Natural killer cell (primary cell): Measurements from ENCODE around the gene URGCP. TPM values are rescaled to one million over a fixed set of nuclear protein-coding genes. Genes with fewer than 3 reads are reported as not detected.

ENCODE experiments used
- ATAC-seq, 3 donors: fragments of 150-1000 bp in 2 of 3; fragments of 200-7000 bp in 1 of 3; cut with Tn5 transposase; 1 replicate in 1 of 3; 2 replicates in 2 of 3; pipeline ENCODE4 v1.10.0; 2021; ENCODE audit warnings: mild to moderate bottlenecking in 2 of 3, moderate library complexity in 2 of 3
- DNase-seq, 2 donors: peaks; one replicate each; pipeline versions ENCODE4 v3.0.0 to v3.0.0-alpha.2; 2013 to 2021; ENCODE audit warnings: mixed read lengths in 1 of 2
- H3K27ac ChIP-seq: one replicate; pipeline ENCODE4 v1.5.1; 2013; ENCODE audit warnings: mild to moderate bottlenecking, low read length
- H3K27me3 ChIP-seq: one replicate; pipeline ENCODE4 v1.6.1; 2013; ENCODE audit warnings: low read length; ENCODE audit not compliant: control insufficient read depth, insufficient read depth
- H3K36me3 ChIP-seq: one replicate; pipeline ENCODE4 v1.6.1; 2013; ENCODE audit warnings: low read length; ENCODE audit not compliant: control insufficient read depth, insufficient read depth
- H3K4me1 ChIP-seq: one replicate; pipeline ENCODE4 v1.6.1; 2013; ENCODE audit warnings: low read length; ENCODE audit not compliant: control insufficient read depth, insufficient read depth
- H3K4me3 ChIP-seq: one replicate; pipeline ENCODE4 v1.5.1; 2013; ENCODE audit warnings: low read length
- H3K9me3 ChIP-seq: one replicate; pipeline ENCODE4 v1.6.1; 2013; ENCODE audit warnings: low read length; ENCODE audit not compliant: control insufficient read depth, insufficient read depth
- H3K27ac Mint-ChIP-seq, 2 donors: one replicate each; pipeline ENCODE4 v1.8.0; 2022; ENCODE audit warnings: mild to moderate bottlenecking in 2 of 2, mixed read lengths in 2 of 2, moderate library complexity in 1 of 2
- H3K27me3 Mint-ChIP-seq, 2 donors: one replicate each; pipeline ENCODE4 v1.8.0; 2022; ENCODE audit warnings: low read depth in 2 of 2, mixed read lengths in 2 of 2
- H3K36me3 Mint-ChIP-seq: one replicate; pipeline ENCODE4 v1.8.0; 2022; ENCODE audit warnings: mixed read lengths
- H3K4me1 Mint-ChIP-seq, 2 donors: one replicate each; pipeline ENCODE4 v1.8.0; 2022; ENCODE audit warnings: mixed read lengths in 2 of 2
- H3K4me3 Mint-ChIP-seq: one replicate; pipeline ENCODE4 v1.8.0; 2022; ENCODE audit warnings: mild to moderate bottlenecking, moderate library complexity, mixed read lengths
- H3K9me3 Mint-ChIP-seq, 2 donors: one replicate each; pipeline ENCODE4 v1.8.0; 2022; ENCODE audit warnings: mixed read lengths in 2 of 2
- WGBS: methylation state at CpG from one replicate; pipeline ENCODE4 v1.1.7; 2013; ENCODE audit warnings: missing lambda C conversion rate; ENCODE audit not compliant: insufficient coverage; 5-methylcytosine and 5-hydroxymethylcytosine counted together
- intact Hi-C: fragments of 100-400 bp; cut with micrococcal nuclease; formaldehyde crosslinking; loops from one replicate; pipeline ENCODE4 v1.14.2; 2022
- total RNA-seq, 4 donors: library from RNA; stranded (reverse); fragments of 120-200 nt in 1 of 4; gene quantifications; one replicate each; pipeline versions ENCODE4 v1.2.3 to v1.2.4, GENCODE V29; 2013 to 2022
- TF ChIP-seq, protein P1 (sequence below): fragments of 200-600 bp; IDR thresholded peaks from one replicate; pipeline ENCODE4 v1.8.0; 2022; ENCODE audit warnings: antibody characterized with exemption

URGCP gene
- total RNA-seq, 3 donors from 2014 or later (not counting 1 experiment from before 2014, with no cell fraction given): 11.5 to 24.4 (median 21.5) TPM

DNA sequence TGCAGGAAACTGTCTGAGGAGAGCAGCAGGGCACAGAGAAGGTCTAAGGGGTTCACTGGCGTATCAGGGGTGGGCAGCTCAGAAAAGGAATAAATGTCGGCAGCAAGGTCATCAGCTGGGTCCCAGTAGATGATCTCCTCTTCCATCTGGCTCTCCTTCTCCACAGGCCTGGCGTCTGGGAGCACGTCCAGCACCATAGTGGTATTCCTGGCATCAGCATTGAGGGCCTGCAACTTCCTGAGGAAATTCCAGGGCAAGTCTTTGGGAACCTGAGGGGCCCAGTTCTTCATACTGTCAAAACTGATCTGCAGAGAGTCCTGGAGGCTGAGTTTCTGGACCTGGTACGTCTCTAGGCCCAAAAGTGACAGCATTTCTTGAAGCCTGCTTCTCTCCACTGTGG, 27.5 kb downstream of the URGCP start:
- H3K9me3 Mint-ChIP-seq: no peaks in the 10 kb centered on the region

DNA sequence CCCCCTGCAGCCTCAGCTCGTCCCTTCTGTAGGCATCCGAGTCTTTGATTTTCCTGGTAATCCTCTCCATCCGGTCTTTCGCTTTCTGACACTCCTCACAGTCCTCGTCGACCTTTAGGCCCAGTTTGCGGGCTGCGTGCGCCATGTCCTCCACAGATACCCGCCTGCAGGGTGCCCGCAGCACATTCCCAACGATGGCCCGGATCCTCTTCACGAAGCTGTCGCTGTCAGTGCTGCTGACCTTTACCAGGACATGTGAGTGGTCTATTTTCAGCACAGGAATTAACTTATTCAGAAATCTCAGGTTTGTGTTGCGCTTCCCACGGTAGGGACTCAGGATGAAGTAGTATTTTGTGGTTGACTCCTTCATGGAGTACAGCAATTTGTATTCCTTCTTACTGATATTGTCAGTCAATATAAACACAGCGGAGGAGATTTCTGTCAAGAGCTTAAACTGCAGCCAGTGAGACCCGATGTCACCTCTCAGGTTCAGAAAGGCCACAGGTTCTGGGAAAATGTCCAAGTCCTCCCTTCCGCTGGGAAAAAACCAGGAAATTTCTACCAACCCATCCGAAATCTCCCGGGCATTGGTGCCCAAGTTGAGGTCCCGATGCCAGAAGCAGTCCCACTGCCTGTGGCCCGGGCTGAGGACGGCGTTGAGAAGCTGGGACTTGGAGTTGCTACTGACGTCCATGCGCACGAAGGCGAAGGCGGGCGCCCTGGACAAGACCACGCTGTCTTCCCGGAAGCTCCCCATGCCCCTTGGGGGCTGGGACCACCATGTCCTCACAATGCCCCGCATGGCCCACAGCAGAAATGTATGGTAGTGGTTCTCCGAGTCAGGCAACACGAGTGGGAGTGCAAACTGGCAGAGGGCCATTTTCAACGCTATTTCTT, 28.2 kb downstream of the URGCP start:
- H3K27me3 ChIP-seq: no peaks in the 10 kb centered on the region
- H3K9me3 ChIP-seq: no peaks in the 10 kb centered on the region
- Mint-ChIP-seq H3K4me1 (peaks cover 6 to 17% of the 10 kb centered on the region in 2 donors), H3K36me3 (peaks cover 8% of the 10 kb centered on the region), H3K4me3 (no peak overlapping the region), H3K27me3 (no peaks in the 10 kb centered on the region), H3K27ac (no peak overlapping the region), H3K9me3 (no peaks in the 10 kb centered on the region)
- ATAC-seq (no peak), DNase-seq (no peak)
- H3K27ac ChIP-seq: no peak overlapping the region
- TF ChIP-seq, protein P1, sequence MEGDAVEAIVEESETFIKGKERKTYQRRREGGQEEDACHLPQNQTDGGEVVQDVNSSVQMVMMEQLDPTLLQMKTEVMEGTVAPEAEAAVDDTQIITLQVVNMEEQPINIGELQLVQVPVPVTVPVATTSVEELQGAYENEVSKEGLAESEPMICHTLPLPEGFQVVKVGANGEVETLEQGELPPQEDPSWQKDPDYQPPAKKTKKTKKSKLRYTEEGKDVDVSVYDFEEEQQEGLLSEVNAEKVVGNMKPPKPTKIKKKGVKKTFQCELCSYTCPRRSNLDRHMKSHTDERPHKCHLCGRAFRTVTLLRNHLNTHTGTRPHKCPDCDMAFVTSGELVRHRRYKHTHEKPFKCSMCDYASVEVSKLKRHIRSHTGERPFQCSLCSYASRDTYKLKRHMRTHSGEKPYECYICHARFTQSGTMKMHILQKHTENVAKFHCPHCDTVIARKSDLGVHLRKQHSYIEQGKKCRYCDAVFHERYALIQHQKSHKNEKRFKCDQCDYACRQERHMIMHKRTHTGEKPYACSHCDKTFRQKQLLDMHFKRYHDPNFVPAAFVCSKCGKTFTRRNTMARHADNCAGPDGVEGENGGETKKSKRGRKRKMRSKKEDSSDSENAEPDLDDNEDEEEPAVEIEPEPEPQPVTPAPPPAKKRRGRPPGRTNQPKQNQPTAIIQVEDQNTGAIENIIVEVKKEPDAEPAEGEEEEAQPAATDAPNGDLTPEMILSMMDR: no peak
- no peak overlapping the region for H3K4me3 ChIP-seq
- H3K4me1 ChIP-seq: peaks cover 13% of the 10 kb centered on the region
- intact Hi-C loops: no loop called here
- WGBS: 98% methylated on average over 38 of the region's 38 CpGs
- peaks cover 36% of the 10 kb centered on the region for H3K36me3 ChIP-seq

More for the DNA sequence above, 27.5 kb downstream of the URGCP start:
- Mint-ChIP-seq H3K4me1 (peaks cover 6 to 17% of the 10 kb centered on the region in 2 donors), H3K27ac (peak overlapping the region in 1 of 2 donors; percentile 11), H3K4me3 (no peak overlapping the region), H3K36me3 (peaks cover 8% of the 10 kb centered on the region), H3K27me3 (no peaks in the 10 kb centered on the region)
- intact Hi-C loops: no loop called here
- H3K9me3 ChIP-seq: no peaks in the 10 kb centered on the region
- DNase-seq (no peak), ATAC-seq (no peak)
- H3K4me1 ChIP-seq: peaks cover 13% of the 10 kb centered on the region
- WGBS: 96% methylated on average over 5 of the region's 5 CpGs
- peaks cover 38% of the 10 kb centered on the region for H3K36me3 ChIP-seq
- H3K27me3 ChIP-seq: no peaks in the 10 kb centered on the region
- TF ChIP-seq, protein P1: no peak
- no peak overlapping the region for H3K27ac ChIP-seq
- no peak overlapping the region for H3K4me3 ChIP-seq

DNA sequence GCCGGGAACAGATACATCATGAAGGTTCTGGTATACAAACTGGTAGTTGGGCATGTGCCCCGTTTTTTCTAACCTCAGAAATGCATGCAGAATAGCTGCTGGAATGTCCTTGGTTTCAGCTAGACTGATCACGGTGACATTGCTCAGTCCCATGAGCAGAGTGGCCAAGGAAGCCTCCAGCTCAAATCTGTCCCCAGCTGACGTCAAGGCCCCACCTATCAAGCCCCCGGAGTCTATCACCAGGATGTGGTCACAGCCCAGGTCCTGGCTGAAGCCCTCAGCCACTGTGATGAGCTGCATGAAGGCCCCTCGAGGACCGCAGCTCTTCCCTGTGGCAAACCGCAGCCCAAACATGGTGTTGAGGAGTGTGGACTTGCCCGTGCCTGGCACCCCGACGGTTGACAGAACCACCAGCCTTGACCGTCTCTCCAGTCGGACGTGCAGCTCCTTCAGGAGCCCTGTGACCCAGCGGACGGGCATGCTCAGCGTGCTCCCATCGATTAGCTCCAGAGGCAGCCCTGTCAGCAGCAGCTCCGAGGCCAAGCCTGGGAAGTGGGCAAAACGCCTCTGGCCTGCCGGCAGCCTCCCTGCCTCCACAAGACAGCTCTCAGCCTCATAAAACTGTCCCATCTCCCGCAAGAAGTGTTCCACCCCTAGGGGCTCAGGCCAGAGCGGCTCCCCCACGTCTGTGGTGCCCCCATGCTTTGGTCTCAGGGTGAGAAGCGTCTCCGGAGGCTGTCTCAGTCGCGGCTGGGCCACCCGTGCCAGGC, 29.2 kb downstream of the URGCP start:
- intact Hi-C loops: no loop called here
- no peaks in the 10 kb centered on the region for H3K27me3 ChIP-seq
- Mint-ChIP-seq H3K27ac (no peak overlapping the region), H3K9me3 (no peaks in the 10 kb centered on the region), H3K36me3 (peaks cover 8% of the 10 kb centered on the region), H3K4me3 (no peak overlapping the region), H3K4me1 (peaks cover 6 to 17% of the 10 kb centered on the region in 2 donors), H3K27me3 (no peaks in the 10 kb centered on the region)
- no peak overlapping the region for H3K4me3 ChIP-seq
- H3K9me3 ChIP-seq: no peaks in the 10 kb centered on the region
- H3K36me3 ChIP-seq: peaks cover 36% of the 10 kb centered on the region
- peaks cover 13% of the 10 kb centered on the region for H3K4me1 ChIP-seq
- TF ChIP-seq, protein P1: no peak
- peak in 1 of 3 donors; percentile 69 for ATAC-seq
- WGBS: 80% methylated on average over 29 of the region's 29 CpGs
- no peak overlapping the region for H3K27ac ChIP-seq
- DNase-seq: no peak
